Sigmoid colon (tissue), 7 donors: ENCODE measurements around the gene ADK. TPM values are rescaled to one million over a fixed set of nuclear protein-coding genes. Genes with fewer than 3 reads are reported as not detected.

Experiments
- DNase-seq: peaks from one replicate; pipeline ENCODE4 v3.0.0-alpha.2; 2019
- H3K27ac ChIP-seq, 4 donors: fragments of 200-600 bp; sonication (generic); one replicate each; pipeline ENCODE4 v1.5.1; 2016 to 2019; ENCODE audit warnings: mild to moderate bottlenecking in 1 of 4
- H3K27me3 ChIP-seq, 3 donors: fragments of 200-600 bp; sonication (generic); one replicate each; pipeline ENCODE4 v1.5.1; 2019; ENCODE audit warnings: mild to moderate bottlenecking in 1 of 3
- H3K36me3 ChIP-seq, 4 donors: fragments of 200-600 bp; sonication (generic); one replicate each; pipeline ENCODE4 v1.5.1; 2016 to 2019
- H3K4me1 ChIP-seq, 4 donors: fragments of 200-600 bp; sonication (generic); one replicate each; pipeline ENCODE4 v1.5.1; 2017 to 2019
- H3K4me3 ChIP-seq, 4 donors: fragments of 200-600 bp; sonication (generic); one replicate each; pipeline ENCODE4 v1.5.1; 2017 to 2019; ENCODE audit warnings: mild to moderate bottlenecking in 2 of 4, moderate library complexity in 1 of 4
- H3K9me3 ChIP-seq, 4 donors: fragments of 200-600 bp in 3 of 4; sonication (generic) in 3 of 4; one replicate each; pipeline versions ENCODE4 v1.5.1 to v1.6.1; 2013 to 2019
- CTCF ChIP-seq, 4 experiments: fragments of 450-650 bp in 3 of 4; fragments of 200-600 bp in 1 of 4; IDR thresholded peaks; one replicate each; pipeline ENCODE4 v1.5.1; 2016 to 2019; ENCODE audit warnings: antibody characterized with exemption in 4 of 4, mild to moderate bottlenecking in 3 of 4, moderate library complexity in 2 of 4
- EP300 ChIP-seq, 4 donors: sonication (generic); formaldehyde crosslinking; IDR thresholded peaks; one replicate each; pipeline ENCODE4 v1.6.1; 2017; ENCODE audit warnings: antibody characterized with exemption in 4 of 4
- POLR2A ChIP-seq, 2 donors: fragments of 450-650 bp; IDR thresholded peaks; one replicate each; pipeline ENCODE4 v1.6.1; 2016; ENCODE audit warnings: antibody characterized with exemption in 2 of 2, mild to moderate bottlenecking in 2 of 2, moderate library complexity in 2 of 2
- POLR2AphosphoS5 ChIP-seq, 4 donors: sonication (generic); formaldehyde crosslinking; IDR thresholded peaks; one replicate each; pipeline ENCODE4 v1.6.1; 2017; ENCODE audit warnings: antibody characterized with exemption in 4 of 4
- WGBS, 2 donors: extraction: QIAGEN DNeasy Blood & Tissue Kit; methylation state at CpG; one replicate each; pipeline ENCODE4 v1.1.7; 2013; 5-methylcytosine and 5-hydroxymethylcytosine counted together
- intact Hi-C: fragments of 100-400 bp; cut with DNase I; formaldehyde crosslinking; loops from one replicate; pipeline ENCODE4 v1.15.1; 2023
- polyA plus RNA-seq, 3 donors: library from polyadenylated mRNA; stranded (reverse); fragments of 200-250 nt; gene quantifications; one replicate each; pipeline ENCODE4 v1.2.3, GENCODE V29; 2013
- total RNA-seq, 4 donors: library from RNA; depleted of rRNA; stranded (reverse); fragments of >200 nt; gene quantifications; one replicate each; pipeline ENCODE4 v1.1.0, GENCODE V29; 2016
- donor health status: healthy with polysubstance abuse.
- donor health status: Bipolar disorder and iron deficiency.
- donor health status: healthy.

The ADK gene
- total and polyA plus RNA-seq, 7 donors: 15.2 to 31.3 (median 25.3) TPM

GRCh38 chr10:74391786-74392185, 240.8 kb downstream of the ADK start:
- TF ChIP-seq CTCF (IDR thresholded peaks at IDR 0.05): no peak
- Histone ChIP-seq H3K27me3 (no peaks in the 10 kb centered on the region), H3K36me3 (peaks cover 0 to 4% (median 0%) of the 10 kb centered on the region in 4 donors), H3K4me3 (no peak overlapping the region), H3K27ac (no peak overlapping the region), H3K9me3 (no peaks in the 10 kb centered on the region), H3K4me1 (no peaks in the 10 kb centered on the region)
- no peak for DNase-seq
- intact Hi-C loops: no loop called here
- 72 to 82% methylated on average over 1 of the region's 1 CpG for WGBS, 2 donors

GRCh38 chr10:74394416-74394969, 243.5 kb downstream of the ADK start:
- Histone ChIP-seq H3K36me3 (peaks cover 0 to 4% (median 0%) of the 10 kb centered on the region in 4 donors), H3K27me3 (no peaks in the 10 kb centered on the region), H3K4me3 (no peak overlapping the region), H3K4me1 (no peaks in the 10 kb centered on the region), H3K27ac (no peak overlapping the region), H3K9me3 (no peaks in the 10 kb centered on the region)
- TF ChIP-seq EP300 (IDR thresholded peaks at IDR 0.05) (no peak), CTCF (IDR thresholded peaks at IDR 0.05) (no peak), POLR2AphosphoS5 (IDR thresholded peaks at IDR 0.05) (no peak), POLR2A (IDR thresholded peaks at IDR 0.05) (no peak)
- intact Hi-C loops: no loop called here
- 92 to 94% methylated on average over 3 of the region's 3 CpGs for WGBS, 2 donors
- DNase-seq: no peak

DNA sequence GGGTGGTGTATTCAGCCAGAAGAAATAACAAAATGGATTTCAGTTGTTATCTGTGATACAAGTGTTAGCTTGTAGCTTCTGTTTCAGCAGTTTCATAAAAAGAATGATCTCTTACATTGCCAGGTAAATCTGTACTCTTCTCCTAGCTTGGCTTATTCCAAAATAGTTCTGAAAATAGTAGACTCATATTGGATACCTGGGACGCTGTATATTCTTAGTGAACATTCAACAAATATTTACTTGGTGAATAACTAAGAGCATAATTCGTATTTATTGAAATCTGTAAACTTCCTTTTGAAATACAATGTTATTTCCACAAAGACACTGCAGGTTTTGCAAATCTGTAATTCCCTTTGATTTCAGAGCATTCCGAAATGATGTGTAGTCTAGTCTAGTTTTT, 249.2 kb downstream of the ADK start:
- Histone ChIP-seq H3K36me3 (no peaks in the 10 kb centered on the region), H3K4me3 (no peak overlapping the region), H3K27ac (no peak overlapping the region), H3K27me3 (no peaks in the 10 kb centered on the region), H3K4me1 (no peaks in the 10 kb centered on the region), H3K9me3 (no peaks in the 10 kb centered on the region)
- intact Hi-C loops: no loop called here
- TF ChIP-seq EP300 (IDR thresholded peaks at IDR 0.05) (no peak), POLR2AphosphoS5 (IDR thresholded peaks at IDR 0.05) (no peak), POLR2A (IDR thresholded peaks at IDR 0.05) (no peak), CTCF (IDR thresholded peaks at IDR 0.05) (no peak)
- no peak for DNase-seq
- 90 to 91% methylated on average over 3 of the region's 3 CpGs for WGBS, 2 donors

- no peak overlapping the region for H3K4me3 ChIP-seq
- no peaks in the 10 kb centered on the region for H3K27me3 ChIP-seq
- TF ChIP-seq EP300 (IDR thresholded peaks at IDR 0.05) (no peak), POLR2AphosphoS5 (IDR thresholded peaks at IDR 0.05) (no peak), POLR2A (IDR thresholded peaks at IDR 0.05) (no peak), CTCF (IDR thresholded peaks at IDR 0.05) (no peak)
- no peaks in the 10 kb centered on the region for H3K9me3 ChIP-seq
- 80 to 88% methylated on average over 1 of the region's 1 CpG for WGBS, 2 donors
- intact Hi-C loops: no loop called here
- no peak for DNase-seq
- no peaks in the 10 kb centered on the region for H3K36me3 ChIP-seq
- no peak overlapping the region for H3K27ac ChIP-seq
- H3K4me1 ChIP-seq: no peaks in the 10 kb centered on the region
These were observed 255.0 kb downstream of the ADK start for GRCh38 chr10:74406006-74406405.

DNA sequence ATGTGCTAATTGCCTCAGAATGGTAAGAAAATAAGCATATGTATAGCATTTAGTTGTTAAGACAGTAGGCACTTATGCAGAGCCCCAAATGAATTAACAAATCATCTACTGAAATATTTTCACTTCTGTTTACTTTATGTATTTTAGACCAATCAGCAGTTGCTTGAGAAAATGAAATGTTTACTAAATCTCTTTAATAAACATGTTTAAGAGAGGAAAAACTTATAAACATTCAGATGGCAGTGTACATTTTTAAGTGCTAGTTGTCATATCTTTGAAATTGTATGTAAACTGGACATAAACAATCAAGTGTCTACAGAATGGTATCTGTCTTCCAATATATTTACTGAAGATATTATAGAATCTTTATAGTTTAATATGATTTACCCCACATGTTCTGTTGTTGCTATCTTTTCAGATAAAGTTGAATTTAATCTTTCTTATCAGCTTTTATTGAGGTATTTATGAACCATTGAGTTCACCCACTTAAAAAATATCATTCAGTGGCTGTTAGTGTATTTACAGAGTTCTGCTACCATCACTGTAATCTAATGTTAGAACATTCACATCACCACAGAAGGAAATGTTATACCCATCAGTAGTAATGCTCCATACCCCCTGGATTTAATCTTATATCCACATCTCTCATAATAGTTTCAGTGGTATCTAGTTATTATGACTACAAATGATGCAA, 264.3 kb downstream of the ADK start:
- Histone ChIP-seq H3K36me3 (no peaks in the 10 kb centered on the region), H3K4me3 (no peak overlapping the region), H3K4me1 (no peaks in the 10 kb centered on the region), H3K9me3 (no peaks in the 10 kb centered on the region), H3K27ac (no peak overlapping the region), H3K27me3 (no peaks in the 10 kb centered on the region)
- no peak for DNase-seq
- intact Hi-C loops: no loop called here
- TF ChIP-seq EP300 (IDR thresholded peaks at IDR 0.05) (no peak), CTCF (IDR thresholded peaks at IDR 0.05) (no peak), POLR2AphosphoS5 (IDR thresholded peaks at IDR 0.05) (no peak), POLR2A (IDR thresholded peaks at IDR 0.05) (no peak)
